Glutamatergic neuron (in vitro differentiated cells): Measurements from ENCODE around the gene UMODL1. TPM values are rescaled to one million over a fixed set of nuclear protein-coding genes. Genes with fewer than 3 reads are reported as not detected.

ENCODE experiments used
- DNase-seq: peaks from one replicate; pipeline ENCODE4 v3.0.0; 2022
- H3K27ac Mint-ChIP-seq: one replicate; pipeline ENCODE4 v1.8.0; 2020; ENCODE audit warnings: mild to moderate bottlenecking, mixed read lengths, inconsistent platforms; ENCODE audit not compliant: unreplicated experiment
- H3K27me3 Mint-ChIP-seq: one replicate; pipeline ENCODE4 v1.8.0; 2020; ENCODE audit warnings: mild to moderate bottlenecking, moderate library complexity, mixed read lengths, inconsistent platforms; ENCODE audit not compliant: unreplicated experiment
- H3K36me3 Mint-ChIP-seq: one replicate; pipeline ENCODE4 v1.8.0; 2020; ENCODE audit warnings: mild to moderate bottlenecking, mixed read lengths, inconsistent platforms; ENCODE audit not compliant: unreplicated experiment
- H3K4me1 Mint-ChIP-seq: one replicate; pipeline ENCODE4 v1.8.0; 2020; ENCODE audit warnings: mild to moderate bottlenecking, low read depth, mixed read lengths, inconsistent platforms; ENCODE audit not compliant: unreplicated experiment
- H3K4me3 Mint-ChIP-seq: one replicate; pipeline ENCODE4 v1.8.0; 2020; ENCODE audit warnings: mild to moderate bottlenecking, mixed read lengths, inconsistent platforms; ENCODE audit not compliant: unreplicated experiment
- H3K9me3 Mint-ChIP-seq: one replicate; pipeline ENCODE4 v1.8.0; 2020; ENCODE audit warnings: mild to moderate bottlenecking, moderate library complexity, mixed read lengths, inconsistent platforms; ENCODE audit not compliant: unreplicated experiment
- CTCF ChIP-seq: fragments of 200-600 bp; sonication (generic); IDR thresholded peaks from one replicate; pipeline ENCODE4 v1.5.0; 2021; ENCODE audit not compliant: partially characterized antibody, unreplicated experiment
- total RNA-seq: library from RNA; stranded (reverse); fragmentation: NEBNext Ultra II Directional; extraction: Animal tissue kit (Norgen Biotek cat#: 25700); gene quantifications from one replicate; pipeline ENCODE4 v1.2.1, GENCODE V29; 2021; ENCODE audit not compliant: unreplicated experiment

Gene UMODL1
- total RNA-seq, 1 donor from 2014 or later, result not detected

GRCh38 chr21:42048870-42049577 lies 22.1 kb upstream of the UMODL1 start:
- no peak overlapping the region for H3K4me3 Mint-ChIP-seq
- no peaks in the 10 kb centered on the region for H3K4me1 Mint-ChIP-seq
- TF ChIP-seq CTCF, result no peak
- peaks cover 7% of the 10 kb centered on the region for H3K36me3 Mint-ChIP-seq
- H3K27ac Mint-ChIP-seq, result no peak overlapping the region
- peaks cover 3% of the 10 kb centered on the region for H3K9me3 Mint-ChIP-seq
- no peak for DNase-seq
- H3K27me3 Mint-ChIP-seq, result peaks cover 4% of the 10 kb centered on the region

- H3K4me1 Mint-ChIP-seq, result no peaks in the 10 kb centered on the region
- no peak overlapping the region for H3K4me3 Mint-ChIP-seq
- H3K9me3 Mint-ChIP-seq, result peaks cover 3% of the 10 kb centered on the region
- H3K36me3 Mint-ChIP-seq, result peaks cover 9% of the 10 kb centered on the region
- no peak overlapping the region for H3K27ac Mint-ChIP-seq
- DNase-seq, result no peak
- no peak for TF ChIP-seq CTCF
- H3K27me3 Mint-ChIP-seq, result peaks cover 2% of the 10 kb centered on the region
Observed at GRCh38 chr21:42049578-42050430, 21.3 kb upstream of the UMODL1 start.

GRCh38 chr21:42051788-42052187 lies 19.3 kb upstream of the UMODL1 start:
- Mint-ChIP-seq H3K36me3 (peaks cover 18% of the 10 kb centered on the region), H3K27me3 (peaks cover 2% of the 10 kb centered on the region), H3K27ac (no peak overlapping the region), H3K4me3 (no peak overlapping the region), H3K9me3 (peaks cover 4% of the 10 kb centered on the region), H3K4me1 (no peaks in the 10 kb centered on the region)
- DNase-seq, result no peak
- TF ChIP-seq CTCF, result no peak

GRCh38 chr21:42055425-42055824 lies 15.7 kb upstream of the UMODL1 start:
- H3K36me3 Mint-ChIP-seq, result peaks cover 22% of the 10 kb centered on the region
- H3K4me1 Mint-ChIP-seq, result peaks cover 7% of the 10 kb centered on the region
- peaks cover 7% of the 10 kb centered on the region for H3K27me3 Mint-ChIP-seq
- no peak for DNase-seq
- H3K9me3 Mint-ChIP-seq, result peaks cover 2% of the 10 kb centered on the region
- no peak for TF ChIP-seq CTCF
- H3K4me3 Mint-ChIP-seq, result no peak overlapping the region
- H3K27ac Mint-ChIP-seq, result no peak overlapping the region

- peaks cover 7% of the 10 kb centered on the region for H3K4me1 Mint-ChIP-seq
- peaks cover 22% of the 10 kb centered on the region for H3K36me3 Mint-ChIP-seq
- DNase-seq, result no peak
- TF ChIP-seq CTCF, result no peak
- H3K27ac Mint-ChIP-seq, result no peak overlapping the region
- peaks cover 7% of the 10 kb centered on the region for H3K27me3 Mint-ChIP-seq
- H3K9me3 Mint-ChIP-seq, result peaks cover 2% of the 10 kb centered on the region
- H3K4me3 Mint-ChIP-seq, result no peak overlapping the region
Observed at GRCh38 chr21:42056468-42056867, 14.6 kb upstream of the UMODL1 start.
